Effector memory CD4-positive, alpha-beta T cell (primary cell): ENCODE data around the gene HECTD2.

ENCODE experiments used
- DNase-seq, 3 donors: peaks; one replicate each; pipeline ENCODE4 v3.0.0-alpha.2; 2020
- H3K27ac ChIP-seq: 2 replicates; pipeline ENCODE4 v1.7.0; 2013; ENCODE audit warnings: mild to moderate bottlenecking, low read length, moderate library complexity; ENCODE audit not compliant: insufficient read depth, poor library complexity, severe bottlenecking
- H3K27me3 ChIP-seq: replicated peaks from 2 replicates; pipeline ENCODE4 v1.7.0; 2013; ENCODE audit warnings: mild to moderate bottlenecking, low read length; ENCODE audit not compliant: insufficient read depth, control insufficient read depth, poor library complexity, severe bottlenecking
- H3K36me3 ChIP-seq: 2 replicates; pipeline ENCODE4 v1.7.0; 2013; ENCODE audit warnings: mild to moderate bottlenecking, low read length, moderate library complexity; ENCODE audit not compliant: control insufficient read depth, insufficient read depth
- H3K4me1 ChIP-seq: 2 replicates; pipeline ENCODE4 v1.7.0; 2013; ENCODE audit warnings: low read length, mild to moderate bottlenecking; ENCODE audit not compliant: control insufficient read depth, insufficient read depth, poor library complexity, severe bottlenecking
- H3K4me3 ChIP-seq: 2 replicates; pipeline ENCODE4 v1.7.0; 2013; ENCODE audit warnings: low read length, low read depth, mild to moderate bottlenecking; ENCODE audit not compliant: insufficient read depth, poor library complexity, severe bottlenecking
- H3K9me3 ChIP-seq: 2 replicates; pipeline ENCODE4 v1.7.0; 2013; ENCODE audit warnings: mild to moderate bottlenecking, low read length, moderate library complexity; ENCODE audit not compliant: control insufficient read depth

HECTD2 gene

GRCh38 chr10:91465261-91465660 is 55.1 kb downstream of the HECTD2 start:
- H3K4me3 ChIP-seq, result no peak overlapping the region
- DNase-seq, result no peak
- no peaks in the 10 kb centered on the region for H3K27me3 ChIP-seq
- no peak overlapping the region for H3K27ac ChIP-seq
- H3K4me1 ChIP-seq, result no peaks in the 10 kb centered on the region
- H3K36me3 ChIP-seq, result no peaks in the 10 kb centered on the region
- H3K9me3 ChIP-seq, result no peaks in the 10 kb centered on the region

- no peak overlapping the region for H3K27ac ChIP-seq
- no peaks in the 10 kb centered on the region for H3K36me3 ChIP-seq
- no peak overlapping the region for H3K4me3 ChIP-seq
- no peaks in the 10 kb centered on the region for H3K9me3 ChIP-seq
- no peaks in the 10 kb centered on the region for H3K27me3 ChIP-seq
- no peaks in the 10 kb centered on the region for H3K4me1 ChIP-seq
- DNase-seq, result no peak
These were observed 57.0 kb downstream of the HECTD2 start for GRCh38 chr10:91467114-91467513.

GRCh38 chr10:91471602-91472001 is 61.5 kb downstream of the HECTD2 start:
- no peak for DNase-seq
- Histone ChIP-seq H3K9me3 (no peaks in the 10 kb centered on the region), H3K4me3 (no peak overlapping the region), H3K27me3 (no peaks in the 10 kb centered on the region), H3K36me3 (no peaks in the 10 kb centered on the region), H3K27ac (no peak overlapping the region), H3K4me1 (no peaks in the 10 kb centered on the region)

GRCh38 chr10:91472911-91473310 is 62.8 kb downstream of the HECTD2 start:
- H3K27ac ChIP-seq, result no peak overlapping the region
- H3K4me3 ChIP-seq, result no peak overlapping the region
- no peaks in the 10 kb centered on the region for H3K27me3 ChIP-seq
- no peaks in the 10 kb centered on the region for H3K4me1 ChIP-seq
- no peaks in the 10 kb centered on the region for H3K9me3 ChIP-seq
- no peak for DNase-seq
- no peaks in the 10 kb centered on the region for H3K36me3 ChIP-seq

GRCh38 chr10:91474009-91474408 is 63.9 kb downstream of the HECTD2 start:
- Histone ChIP-seq H3K4me1 (no peaks in the 10 kb centered on the region), H3K27ac (no peak overlapping the region), H3K36me3 (no peaks in the 10 kb centered on the region), H3K9me3 (no peaks in the 10 kb centered on the region), H3K4me3 (no peak overlapping the region), H3K27me3 (no peaks in the 10 kb centered on the region)
- DNase-seq, result no peak

GRCh38 chr10:91477236-91477635 is 67.1 kb downstream of the HECTD2 start:
- Histone ChIP-seq H3K4me3 (no peak overlapping the region), H3K4me1 (no peaks in the 10 kb centered on the region), H3K9me3 (no peaks in the 10 kb centered on the region), H3K27ac (no peak overlapping the region), H3K36me3 (no peaks in the 10 kb centered on the region), H3K27me3 (no peaks in the 10 kb centered on the region)
- no peak for DNase-seq

- no peaks in the 10 kb centered on the region for H3K4me1 ChIP-seq
- no peaks in the 10 kb centered on the region for H3K9me3 ChIP-seq
- no peak overlapping the region for H3K4me3 ChIP-seq
- H3K36me3 ChIP-seq, result no peaks in the 10 kb centered on the region
- H3K27ac ChIP-seq, result no peak overlapping the region
- no peak for DNase-seq
- H3K27me3 ChIP-seq, result no peaks in the 10 kb centered on the region
These were observed 69.4 kb downstream of the HECTD2 start for GRCh38 chr10:91479583-91479982.

- H3K4me3 ChIP-seq, result no peak overlapping the region
- no peaks in the 10 kb centered on the region for H3K9me3 ChIP-seq
- no peak for DNase-seq
These were observed 77.9 kb downstream of the HECTD2 start for GRCh38 chr10:91487911-91488582.

GRCh38 chr10:91493313-91493712 is 83.2 kb downstream of the HECTD2 start:
- no peaks in the 10 kb centered on the region for H3K27me3 ChIP-seq
- no peak overlapping the region for H3K4me3 ChIP-seq
- no peaks in the 10 kb centered on the region for H3K9me3 ChIP-seq
- no peaks in the 10 kb centered on the region for H3K4me1 ChIP-seq
- H3K36me3 ChIP-seq, result no peaks in the 10 kb centered on the region
- no peak overlapping the region for H3K27ac ChIP-seq
- DNase-seq, result no peak

More at GRCh38 chr10:91487911-91488582, 77.9 kb downstream of the HECTD2 start:
- Histone ChIP-seq H3K27me3 (no peaks in the 10 kb centered on the region), H3K36me3 (no peaks in the 10 kb centered on the region), H3K27ac (no peak overlapping the region), H3K4me1 (no peaks in the 10 kb centered on the region)

GRCh38 chr10:91495402-91495801 is 85.3 kb downstream of the HECTD2 start:
- Histone ChIP-seq H3K9me3 (no peaks in the 10 kb centered on the region), H3K4me3 (no peak overlapping the region), H3K36me3 (no peaks in the 10 kb centered on the region), H3K27me3 (no peaks in the 10 kb centered on the region), H3K4me1 (no peaks in the 10 kb centered on the region), H3K27ac (no peak overlapping the region)
- DNase-seq, result no peak
